ENCODE data around the gene HYDIN.

The HYDIN gene

DNA sequence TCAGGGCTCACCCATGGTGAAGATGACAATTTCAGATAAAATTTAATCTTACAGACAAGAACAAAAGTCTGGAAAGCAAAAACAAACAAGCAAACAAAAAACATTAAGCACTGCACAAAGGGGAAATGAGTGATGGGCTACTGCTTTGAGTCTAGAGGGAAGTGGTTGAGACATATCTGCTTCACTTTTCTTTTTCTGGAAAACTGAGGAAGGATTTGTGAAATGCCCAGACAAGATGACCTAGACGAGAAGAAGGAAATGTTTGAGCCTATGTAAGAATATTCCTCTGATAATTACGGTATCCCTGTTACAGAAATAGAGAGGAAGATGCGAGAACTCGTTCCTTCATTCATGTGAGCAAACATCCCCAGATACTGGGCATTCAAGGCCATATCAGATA, 11.5 kb upstream of the HYDIN start:
- in situ Hi-C loops (cut with HindIII; ENCODE audit: low sequenced_read_pairs) = no loop called here
- H3K4me3 ChIP-seq (ENCODE audit: low read depth, low read length) = no peak overlapping the region
- no peak for DNase-seq (ENCODE audit: low read depth)
- TF ChIP-seq, protein P1, sequence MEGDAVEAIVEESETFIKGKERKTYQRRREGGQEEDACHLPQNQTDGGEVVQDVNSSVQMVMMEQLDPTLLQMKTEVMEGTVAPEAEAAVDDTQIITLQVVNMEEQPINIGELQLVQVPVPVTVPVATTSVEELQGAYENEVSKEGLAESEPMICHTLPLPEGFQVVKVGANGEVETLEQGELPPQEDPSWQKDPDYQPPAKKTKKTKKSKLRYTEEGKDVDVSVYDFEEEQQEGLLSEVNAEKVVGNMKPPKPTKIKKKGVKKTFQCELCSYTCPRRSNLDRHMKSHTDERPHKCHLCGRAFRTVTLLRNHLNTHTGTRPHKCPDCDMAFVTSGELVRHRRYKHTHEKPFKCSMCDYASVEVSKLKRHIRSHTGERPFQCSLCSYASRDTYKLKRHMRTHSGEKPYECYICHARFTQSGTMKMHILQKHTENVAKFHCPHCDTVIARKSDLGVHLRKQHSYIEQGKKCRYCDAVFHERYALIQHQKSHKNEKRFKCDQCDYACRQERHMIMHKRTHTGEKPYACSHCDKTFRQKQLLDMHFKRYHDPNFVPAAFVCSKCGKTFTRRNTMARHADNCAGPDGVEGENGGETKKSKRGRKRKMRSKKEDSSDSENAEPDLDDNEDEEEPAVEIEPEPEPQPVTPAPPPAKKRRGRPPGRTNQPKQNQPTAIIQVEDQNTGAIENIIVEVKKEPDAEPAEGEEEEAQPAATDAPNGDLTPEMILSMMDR (IDR thresholded peaks at IDR 0.05; ENCODE audit: low read depth, low read length, missing control alignments) = no peak

DNA sequence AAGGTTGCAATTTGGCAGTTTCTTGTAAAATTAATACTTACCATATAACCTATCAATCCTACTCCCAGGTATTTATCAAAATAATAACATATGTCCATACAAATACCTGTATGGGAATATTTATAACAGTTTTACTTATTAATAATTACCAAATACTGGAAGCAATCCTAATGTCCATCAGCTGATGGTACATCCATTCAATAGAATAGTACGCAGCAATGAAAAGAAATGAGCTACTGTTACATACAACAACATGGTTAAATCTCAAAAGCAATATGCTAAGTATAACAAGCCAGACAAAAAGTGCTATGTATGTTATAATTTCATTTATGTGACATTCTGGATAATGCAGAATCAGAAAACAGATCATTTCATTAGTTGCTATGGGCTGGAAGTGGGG, 1.2 kb downstream of the HYDIN start:
- H3K4me3 ChIP-seq (ENCODE audit: low read depth, low read length) = no peak overlapping the region
- in situ Hi-C loops (cut with HindIII; ENCODE audit: low sequenced_read_pairs) = no loop called here
- DNase-seq (ENCODE audit: low read depth) = no peak
- TF ChIP-seq, protein P1 (IDR thresholded peaks at IDR 0.05; ENCODE audit: low read depth, low read length, missing control alignments) = no peak

DNA sequence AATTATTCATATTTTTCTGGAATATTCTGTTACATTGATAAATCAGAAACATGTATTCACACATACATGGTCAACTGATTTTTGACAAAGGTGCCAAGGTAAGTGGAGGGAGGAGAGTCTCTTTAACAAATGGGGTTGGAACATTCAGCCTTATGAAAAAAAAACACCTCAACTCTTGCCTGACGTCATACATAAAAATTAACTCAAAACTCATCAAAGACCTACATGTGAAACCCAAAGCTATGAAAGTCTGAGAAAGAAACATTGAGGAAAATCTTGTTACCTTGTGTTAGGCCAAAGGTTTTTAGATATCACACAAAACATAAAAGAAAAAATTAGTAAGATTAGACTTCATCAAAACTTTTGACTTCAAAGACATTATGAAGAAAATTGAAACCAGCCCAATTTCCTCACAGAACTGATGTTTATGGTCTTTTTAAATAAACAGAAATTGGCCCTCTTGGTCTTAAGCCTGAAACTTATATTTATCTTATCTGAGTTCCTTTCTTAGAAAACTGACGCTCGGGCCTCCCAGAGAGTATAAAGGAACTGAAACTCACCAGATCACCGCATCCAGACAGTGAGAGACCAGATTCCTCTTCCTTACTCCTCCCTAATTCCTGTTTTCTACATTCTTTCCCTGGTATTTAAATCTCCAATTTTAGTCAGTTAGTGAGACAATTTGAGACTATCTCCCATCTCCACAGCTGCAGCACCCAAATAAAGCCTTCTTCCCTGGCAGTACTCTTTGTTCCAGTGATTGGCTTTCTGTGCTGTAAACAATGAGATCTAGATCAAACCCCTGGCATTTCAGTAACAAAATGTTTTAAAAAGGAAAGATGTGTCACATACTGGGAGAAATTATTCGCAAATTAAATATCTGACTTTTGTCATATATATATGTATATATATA, 4.0 kb downstream of the HYDIN start:
- in situ Hi-C loops (cut with HindIII; ENCODE audit: low sequenced_read_pairs) = no loop called here
- no peak overlapping the region for H3K4me3 ChIP-seq (ENCODE audit: low read depth, low read length)
- DNase-seq (ENCODE audit: low read depth) = no peak
- TF ChIP-seq, protein P1 (IDR thresholded peaks at IDR 0.05; ENCODE audit: low read depth, low read length, missing control alignments) = no peak

DNA sequence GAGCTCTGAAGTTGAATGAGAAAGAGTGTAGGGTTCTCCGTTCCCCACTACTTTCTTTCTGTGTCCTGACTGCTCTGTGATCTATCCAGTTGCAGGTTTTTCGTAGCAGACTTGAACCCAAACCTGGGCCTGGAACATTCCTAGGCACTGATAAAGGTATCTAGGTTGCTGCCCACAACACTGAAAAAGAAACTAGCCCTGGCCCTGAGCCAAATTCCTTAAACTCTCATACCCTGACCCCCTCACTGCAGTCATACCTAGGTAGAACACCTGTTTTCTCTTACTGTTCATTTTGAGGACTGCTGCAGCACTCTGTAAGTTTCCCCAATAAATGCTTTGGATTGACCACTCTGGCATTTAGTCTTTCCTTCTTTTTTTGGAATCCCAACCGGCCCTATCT, 5.4 kb downstream of the HYDIN start:
- in situ Hi-C loops (cut with HindIII; ENCODE audit: low sequenced_read_pairs) = no loop called here

DNA sequence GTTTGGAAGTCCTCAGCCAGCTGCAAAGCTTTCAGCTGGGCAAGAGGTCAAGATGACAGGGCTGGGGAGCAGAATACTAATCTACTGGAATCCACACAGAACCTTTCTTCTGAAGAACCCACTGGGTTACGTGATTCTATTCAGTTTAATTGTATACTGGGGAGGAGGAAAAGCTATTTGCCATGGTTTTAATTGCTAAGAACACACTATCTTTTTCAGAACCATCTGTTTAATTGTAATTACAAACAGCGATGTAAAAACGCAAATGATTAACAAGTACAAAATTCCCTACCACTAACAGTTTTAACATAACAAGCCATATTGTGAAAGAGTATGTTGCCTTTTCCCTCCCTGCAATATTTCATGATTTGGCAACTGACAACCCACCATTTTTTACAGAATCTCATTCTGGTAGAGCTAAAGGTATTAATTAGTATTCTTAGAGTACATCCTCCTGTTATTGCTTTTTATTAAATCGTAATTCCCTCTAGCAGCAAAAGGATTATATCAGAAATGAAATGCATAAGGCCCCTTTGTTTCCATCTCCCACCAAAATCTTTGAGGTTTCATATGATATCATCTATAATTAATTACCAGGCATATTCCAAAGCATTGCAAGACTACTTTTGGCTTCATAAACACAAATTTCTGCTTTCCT, 12.1 kb downstream of the HYDIN start:
- TF ChIP-seq, protein P1 (IDR thresholded peaks at IDR 0.05; ENCODE audit: low read depth, low read length, missing control alignments) = no peak

More for the DNA sequence above, 5.4 kb downstream of the HYDIN start:
- DNase-seq (ENCODE audit: low read depth) = no peak
- TF ChIP-seq, protein P1 (IDR thresholded peaks at IDR 0.05; ENCODE audit: low read depth, low read length, missing control alignments) = no peak
- no peak overlapping the region for H3K4me3 ChIP-seq (ENCODE audit: low read depth, low read length)

DNA sequence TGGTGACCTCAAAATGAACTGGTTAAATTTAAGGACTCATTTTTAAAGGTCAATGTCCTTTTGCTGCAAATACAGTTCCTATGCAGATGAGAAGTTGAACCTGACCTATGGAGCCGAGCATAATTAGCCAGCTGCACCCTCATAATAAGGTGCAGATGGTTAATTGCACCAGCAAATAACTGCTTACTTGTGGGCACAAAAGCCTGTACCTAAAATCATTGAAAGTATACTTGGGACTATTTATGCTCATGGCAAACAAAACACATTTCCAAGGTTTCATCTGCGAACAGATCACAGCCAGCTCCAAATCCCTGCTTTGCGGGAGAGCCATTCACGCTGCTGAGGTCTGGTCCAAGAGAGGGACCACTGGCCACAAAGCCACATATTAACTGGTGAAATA, 13.0 kb downstream of the HYDIN start:
- H3K4me3 ChIP-seq (ENCODE audit: low read depth, low read length) = no peak overlapping the region
- TF ChIP-seq, protein P1 (IDR thresholded peaks at IDR 0.05; ENCODE audit: low read depth, low read length, missing control alignments) = no peak
- no peak for DNase-seq (ENCODE audit: low read depth)
- in situ Hi-C loops (cut with HindIII; ENCODE audit: low sequenced_read_pairs) = no loop called here

More for the DNA sequence above, 12.1 kb downstream of the HYDIN start:
- no peak overlapping the region for H3K4me3 ChIP-seq (ENCODE audit: low read depth, low read length)
- in situ Hi-C loops (cut with HindIII; ENCODE audit: low sequenced_read_pairs) = no loop called here
- DNase-seq (ENCODE audit: low read depth) = no peak

Measured in astrocyte of the cerebellum (primary cell).